HUES48 (cell line): ENCODE results near the gene BDH1.

ENCODE experiments used
- H3K27ac ChIP-seq: one replicate; pipeline ENCODE4 v1.7.0; 2013; ENCODE audit warnings: low read depth, low read length, inconsistent platforms
- H3K27me3 ChIP-seq: 2 replicates; pipeline ENCODE4 v1.6.1; 2013; ENCODE audit warnings: mild to moderate bottlenecking, low read length; ENCODE audit not compliant: control insufficient read depth, insufficient read depth
- H3K36me3 ChIP-seq: 2 replicates; pipeline ENCODE4 v1.6.1; 2013; ENCODE audit warnings: low read length; ENCODE audit not compliant: control insufficient read depth, insufficient read depth
- H3K4me1 ChIP-seq: 2 replicates; pipeline ENCODE4 v1.6.1; 2013; ENCODE audit warnings: mild to moderate bottlenecking, low read length; ENCODE audit not compliant: control insufficient read depth, insufficient read depth
- H3K4me3 ChIP-seq: 2 replicates; pipeline ENCODE4 v1.5.1; 2013; ENCODE audit warnings: mild to moderate bottlenecking, low read depth, low read length
- H3K9ac ChIP-seq: 2 replicates; pipeline ENCODE4 v1.6.1; 2013; ENCODE audit warnings: mild to moderate bottlenecking, low read depth, low read length, moderate library complexity
- H3K9me3 ChIP-seq: 2 replicates; pipeline ENCODE4 v1.6.1; 2013; ENCODE audit warnings: low read length; ENCODE audit not compliant: control insufficient read depth, insufficient read depth

Gene BDH1

DNA sequence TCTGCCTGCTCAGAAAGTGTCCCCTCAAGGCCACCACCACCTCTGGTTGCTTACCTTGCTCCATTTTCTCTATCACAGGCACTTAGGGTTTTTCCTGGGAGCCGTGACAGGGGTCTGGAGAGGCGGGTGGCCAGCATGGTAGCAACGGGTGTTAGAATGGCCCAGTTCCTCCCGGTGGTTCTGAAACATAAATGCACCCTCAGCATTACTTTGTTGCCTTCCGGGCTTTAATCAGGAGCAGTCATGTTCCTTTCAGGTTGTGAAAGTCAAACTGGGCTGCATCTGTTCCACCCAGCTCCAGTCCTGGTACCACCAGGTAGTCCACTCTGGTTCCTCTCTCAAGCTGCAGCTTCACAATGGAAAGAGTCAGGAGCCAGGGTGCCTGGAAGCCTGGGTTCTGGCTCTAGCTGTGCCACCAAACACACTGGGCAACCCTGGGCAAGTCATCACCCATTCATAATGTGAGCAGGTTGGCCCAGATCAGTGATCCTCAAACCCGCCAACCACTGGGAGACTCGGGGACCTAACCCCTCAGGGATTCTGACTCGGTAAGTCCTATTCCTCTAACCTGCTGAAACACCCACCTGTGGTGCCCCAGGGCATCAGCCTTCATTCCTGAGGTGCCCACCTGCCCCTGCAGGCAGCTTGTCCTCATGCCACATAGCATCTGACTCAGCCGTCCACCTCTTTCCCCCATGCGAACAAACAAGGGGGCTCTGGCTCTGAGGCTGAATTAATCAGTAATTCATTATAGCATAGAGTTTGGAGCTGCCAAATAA is 9.3 kb downstream of the BDH1 start:
- Histone ChIP-seq H3K27ac (no peak overlapping the region), H3K9ac (no peak overlapping the region), H3K36me3 (no peaks in the 10 kb centered on the region), H3K4me1 (peaks cover 53% of the 10 kb centered on the region), H3K4me3 (no peak overlapping the region), H3K27me3 (no peaks in the 10 kb centered on the region), H3K9me3 (no peaks in the 10 kb centered on the region)

DNA sequence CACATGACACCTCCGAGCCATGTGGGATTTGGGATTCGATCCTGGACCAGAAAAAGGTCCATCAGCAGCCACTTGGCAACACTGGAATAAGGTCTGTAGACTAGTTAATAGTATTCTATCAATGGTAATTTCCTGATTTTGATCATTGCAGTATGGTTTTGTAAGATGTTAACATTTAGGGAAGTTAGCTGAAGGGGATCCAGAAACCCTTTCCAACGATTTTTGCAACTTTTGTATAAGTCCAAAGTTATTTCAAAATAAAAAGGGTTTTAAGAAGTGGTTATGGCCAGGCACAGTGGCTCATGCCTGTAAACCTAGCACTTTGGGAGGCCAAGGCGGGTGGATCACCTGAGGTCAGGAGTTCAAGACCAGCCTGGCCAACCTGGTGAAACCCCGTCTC is 10.2 kb downstream of the BDH1 start:
- H3K36me3 ChIP-seq: no peaks in the 10 kb centered on the region
- H3K27ac ChIP-seq: no peak overlapping the region
- no peak overlapping the region for H3K4me3 ChIP-seq
- H3K27me3 ChIP-seq: no peaks in the 10 kb centered on the region
- H3K4me1 ChIP-seq: peaks cover 56% of the 10 kb centered on the region
- no peaks in the 10 kb centered on the region for H3K9me3 ChIP-seq
- H3K9ac ChIP-seq: no peak overlapping the region

DNA sequence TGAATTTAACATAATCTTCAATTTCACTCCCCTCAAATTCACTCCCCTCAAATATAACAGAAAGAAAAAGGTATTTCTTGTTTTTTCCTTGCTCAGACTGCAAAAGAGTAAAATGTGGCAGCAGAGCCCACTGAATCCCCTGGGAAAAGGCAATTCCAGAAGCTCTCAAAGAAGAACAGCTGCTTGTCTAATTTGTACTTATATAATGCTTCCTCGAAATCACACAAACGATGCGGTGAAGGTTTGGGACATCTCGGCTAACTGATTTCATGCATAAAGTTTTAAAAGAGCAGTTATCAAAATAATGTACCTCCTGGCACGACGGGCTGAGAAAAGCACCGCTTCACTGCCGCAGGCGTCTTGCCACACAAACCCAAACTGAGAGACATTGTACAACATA is 10.7 kb downstream of the BDH1 start:
- no peak overlapping the region for H3K27ac ChIP-seq
- no peaks in the 10 kb centered on the region for H3K27me3 ChIP-seq

DNA sequence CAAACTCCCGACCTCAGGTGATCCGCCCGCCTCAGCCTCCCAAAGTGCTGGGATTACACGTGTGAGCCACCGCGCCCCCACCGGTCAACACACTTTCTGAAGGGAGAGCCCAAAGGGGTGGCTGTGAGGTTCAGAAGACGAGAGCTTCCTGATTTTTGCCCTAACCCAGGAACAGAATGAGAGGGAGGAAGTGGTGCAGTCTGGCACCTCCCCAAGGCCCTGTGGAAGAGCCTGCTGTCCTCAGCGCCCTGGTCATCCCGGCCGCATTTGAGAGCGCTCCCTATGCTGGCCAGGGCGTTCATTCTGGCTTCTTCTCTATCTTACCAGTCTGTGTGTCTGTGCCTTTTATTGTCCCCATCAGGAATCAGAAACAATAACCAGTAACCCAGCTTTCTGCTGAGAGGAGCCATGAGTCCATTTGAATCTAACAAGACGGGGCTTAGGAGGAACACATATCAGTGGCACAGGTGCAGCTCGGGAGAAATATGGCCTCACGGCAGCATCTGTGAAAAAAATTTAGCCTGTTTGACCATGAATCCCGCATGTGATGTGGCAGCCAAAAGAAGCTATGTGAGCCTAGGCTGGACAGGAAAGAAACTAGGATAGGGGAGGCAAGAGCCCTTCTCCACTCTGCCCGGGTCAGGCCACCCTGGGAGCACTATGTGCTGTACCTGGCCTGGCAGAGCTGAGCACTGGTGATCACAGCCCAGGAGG is 12.9 kb downstream of the BDH1 start:
- Histone ChIP-seq H3K9me3 (no peaks in the 10 kb centered on the region), H3K9ac (no peak overlapping the region), H3K4me3 (no peak overlapping the region), H3K27me3 (no peaks in the 10 kb centered on the region), H3K36me3 (0 out of 2 replicates have a peak, but pooled peaks cover 3% of the 10 kb centered on the region), H3K27ac (no peak overlapping the region), H3K4me1 (peaks cover 36% of the 10 kb centered on the region)

More for the DNA sequence above, 10.7 kb downstream of the BDH1 start:
- Histone ChIP-seq H3K36me3 (no peaks in the 10 kb centered on the region), H3K9ac (no peak overlapping the region), H3K9me3 (no peaks in the 10 kb centered on the region), H3K4me3 (no peak overlapping the region), H3K4me1 (peaks cover 53% of the 10 kb centered on the region)

DNA sequence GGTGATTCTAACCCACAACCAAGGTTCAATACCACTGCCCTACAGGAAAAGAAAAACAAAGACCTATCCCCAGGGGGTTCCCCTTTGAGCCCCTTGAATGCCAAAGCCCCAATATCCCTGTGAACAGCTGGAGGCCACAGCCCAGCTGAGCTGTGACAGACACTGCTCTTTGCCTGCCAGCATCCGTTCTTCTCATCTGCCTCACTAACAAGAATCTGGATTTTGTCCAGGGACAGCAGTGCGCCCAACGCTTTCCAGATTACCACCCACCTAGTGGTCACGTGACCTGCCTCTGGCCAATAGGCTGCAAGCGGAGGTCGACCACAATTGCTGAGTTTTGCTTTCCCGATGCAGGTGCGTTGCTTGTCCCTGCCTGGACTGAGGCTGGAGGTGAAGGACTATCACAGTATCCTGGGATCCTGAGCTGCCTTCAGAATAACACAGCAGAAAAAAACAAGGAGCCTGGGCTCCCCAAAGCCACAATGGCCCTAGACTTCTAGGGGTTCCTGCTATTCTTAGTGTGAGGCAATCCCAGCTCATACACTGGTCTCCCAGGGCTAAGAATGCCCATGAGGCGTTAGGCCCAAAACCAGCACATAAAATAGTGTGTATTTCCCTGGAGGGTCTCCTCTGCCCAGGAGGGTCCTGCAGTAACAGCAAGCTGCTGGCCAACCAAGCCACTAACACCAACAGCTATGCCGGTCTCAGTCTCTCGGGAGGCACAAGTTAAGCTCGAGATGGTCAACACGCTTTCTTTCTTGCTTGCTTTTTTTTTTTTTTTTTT is 13.8 kb downstream of the BDH1 start:
- Histone ChIP-seq H3K4me3 (0 out of 2 replicates have a peak overlapping the region, but pooled peaks have one; percentile 20), H3K27ac (peak overlapping the region; percentile 76)

DNA sequence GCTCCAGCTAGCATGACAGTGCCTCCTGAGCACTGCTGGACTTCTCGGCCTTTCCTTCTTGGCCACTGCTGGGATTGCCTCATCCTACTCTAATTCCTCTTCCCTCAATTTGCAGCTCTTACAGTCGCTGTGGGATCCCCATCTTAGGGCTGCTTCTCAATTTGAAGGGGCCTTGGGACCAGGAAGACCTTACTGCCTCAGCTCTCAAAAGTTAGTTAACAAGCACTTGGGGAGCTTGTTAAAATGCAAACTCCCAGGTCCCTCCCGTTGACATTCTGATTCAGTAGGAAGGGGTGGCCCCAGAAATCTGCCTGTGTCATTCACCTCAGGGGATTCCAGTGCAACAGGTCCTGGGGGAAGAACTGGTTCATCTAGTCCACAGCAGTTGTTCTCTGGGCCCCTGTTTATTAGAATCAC is 14.8 kb downstream of the BDH1 start:
- Histone ChIP-seq H3K36me3 (0 out of 2 replicates have a peak, but pooled peaks cover 3% of the 10 kb centered on the region), H3K27me3 (no peaks in the 10 kb centered on the region), H3K9ac (no peak overlapping the region), H3K9me3 (no peaks in the 10 kb centered on the region), H3K4me3 (no peak overlapping the region), H3K4me1 (peaks cover 27% of the 10 kb centered on the region), H3K27ac (peak overlapping the region; percentile 76)

More for the DNA sequence above, 13.8 kb downstream of the BDH1 start:
- H3K36me3 ChIP-seq: 0 out of 2 replicates have a peak, but pooled peaks cover 3% of the 10 kb centered on the region
- H3K27me3 ChIP-seq: no peaks in the 10 kb centered on the region
- H3K9me3 ChIP-seq: no peaks in the 10 kb centered on the region
- H3K9ac ChIP-seq: no peak overlapping the region
- H3K4me1 ChIP-seq: peaks cover 27% of the 10 kb centered on the region

DNA sequence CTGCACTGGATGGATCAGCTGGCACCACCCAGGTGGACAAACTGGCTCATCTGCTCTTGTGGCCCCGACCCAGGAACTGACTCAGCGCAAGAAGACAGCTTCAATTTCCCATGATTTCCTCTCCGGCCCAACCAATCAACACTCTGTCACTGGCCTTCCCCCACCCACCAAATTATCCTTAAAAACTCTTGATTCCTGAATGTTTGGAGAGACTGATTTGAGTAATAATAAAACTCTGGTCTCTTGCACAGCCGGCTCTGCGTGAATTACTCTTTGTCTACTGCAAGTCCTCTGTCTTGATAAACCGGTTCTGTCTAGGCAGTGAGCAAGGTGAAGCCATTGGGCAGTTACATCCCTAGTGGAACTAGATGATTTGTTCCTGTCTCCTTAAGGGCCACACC is 16.1 kb downstream of the BDH1 start:
- H3K4me3 ChIP-seq: no peak overlapping the region
- H3K27ac ChIP-seq: no peak overlapping the region

DNA sequence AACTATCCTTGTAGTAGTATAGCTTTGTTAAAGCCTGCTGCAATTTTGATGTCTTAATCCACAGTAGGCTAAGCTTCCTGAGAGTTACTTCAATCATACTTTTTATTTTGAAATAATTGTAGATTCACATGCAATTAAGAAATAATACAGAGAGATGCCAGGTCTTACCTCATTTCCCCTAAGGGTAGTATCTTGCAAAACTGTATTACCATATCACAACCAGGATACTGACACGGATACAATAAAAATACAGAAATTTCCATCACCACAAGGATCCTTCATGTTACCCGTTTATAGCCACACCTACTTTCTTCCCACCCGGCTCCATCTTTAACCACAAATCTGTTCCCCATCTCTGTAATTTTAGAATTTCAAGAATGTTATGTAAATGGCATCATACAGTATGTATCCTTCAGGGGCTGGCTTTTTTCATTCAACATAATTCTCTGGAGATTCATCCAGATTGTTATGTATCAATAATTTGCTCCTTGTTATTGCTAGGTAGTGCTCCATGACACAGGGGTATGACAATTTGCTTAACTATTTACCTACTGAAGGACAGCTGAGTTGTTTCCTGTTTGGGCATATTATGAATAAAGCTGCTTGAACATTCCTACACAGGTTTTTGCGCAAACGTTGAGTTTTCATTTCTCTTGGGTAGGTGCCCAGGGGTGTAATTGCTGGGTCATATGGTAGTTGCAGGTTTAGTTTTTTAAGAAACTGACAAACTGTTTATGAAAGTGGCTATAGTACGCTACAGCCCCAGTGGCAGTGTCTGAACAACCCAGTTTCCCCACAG is 21.6 kb downstream of the BDH1 start:
- Histone ChIP-seq H3K9ac (no peak overlapping the region), H3K4me1 (no peaks in the 10 kb centered on the region), H3K27me3 (no peaks in the 10 kb centered on the region), H3K27ac (no peak overlapping the region), H3K9me3 (no peaks in the 10 kb centered on the region), H3K36me3 (peaks cover 16% of the 10 kb centered on the region), H3K4me3 (no peak overlapping the region)

More for the DNA sequence above, 16.1 kb downstream of the BDH1 start:
- Histone ChIP-seq H3K27me3 (no peaks in the 10 kb centered on the region), H3K9me3 (no peaks in the 10 kb centered on the region), H3K4me1 (peaks cover 27% of the 10 kb centered on the region), H3K36me3 (0 out of 2 replicates have a peak, but pooled peaks cover 3% of the 10 kb centered on the region), H3K9ac (no peak overlapping the region)

DNA sequence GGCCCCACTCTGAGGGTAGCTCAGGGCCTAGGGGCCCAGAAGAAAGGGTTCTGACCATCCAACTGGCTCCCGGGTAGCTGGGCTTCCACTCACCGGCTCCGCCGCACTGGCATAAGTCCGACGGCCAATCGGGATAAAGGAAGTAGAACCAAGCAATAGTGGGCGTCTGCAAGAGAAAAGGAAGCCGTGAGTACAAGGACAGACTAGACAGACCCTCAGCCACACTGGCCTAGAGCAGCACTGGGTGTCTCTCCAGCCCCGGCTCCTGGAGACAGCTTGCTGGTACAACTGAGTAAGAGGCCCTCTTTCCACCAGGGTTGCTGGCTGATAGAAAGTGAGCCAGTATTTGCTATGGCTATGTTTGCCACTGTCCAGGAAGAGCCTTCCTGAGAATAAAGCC is 22.4 kb downstream of the BDH1 start:
- Histone ChIP-seq H3K9ac (no peak overlapping the region), H3K36me3 (peaks cover 19% of the 10 kb centered on the region), H3K27ac (no peak overlapping the region), H3K27me3 (no peaks in the 10 kb centered on the region), H3K9me3 (no peaks in the 10 kb centered on the region), H3K4me1 (no peaks in the 10 kb centered on the region), H3K4me3 (no peak overlapping the region)

DNA sequence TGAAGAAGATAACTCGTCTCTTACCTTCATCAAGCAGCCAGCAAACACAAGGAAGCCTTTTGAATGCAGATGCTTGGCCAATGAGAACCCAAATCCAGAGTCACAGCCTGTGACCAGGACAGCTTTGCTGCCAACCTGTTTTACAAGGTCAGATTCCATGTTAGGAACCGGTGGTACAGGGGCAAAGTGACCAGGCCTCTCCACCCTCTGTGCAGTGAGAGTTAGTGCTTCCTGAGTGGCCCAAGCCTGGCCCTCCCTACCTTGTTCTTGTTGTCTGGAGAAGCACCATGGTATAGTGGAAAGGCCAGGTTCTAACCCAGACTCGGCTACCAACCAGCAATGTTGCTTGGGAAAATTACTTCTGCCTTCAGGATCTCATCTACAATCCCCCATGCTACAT is 23.4 kb downstream of the BDH1 start:
- no peak overlapping the region for H3K9ac ChIP-seq
- no peak overlapping the region for H3K4me3 ChIP-seq
- H3K27me3 ChIP-seq: no peaks in the 10 kb centered on the region
- no peaks in the 10 kb centered on the region for H3K4me1 ChIP-seq
- H3K9me3 ChIP-seq: no peaks in the 10 kb centered on the region
- no peak overlapping the region for H3K27ac ChIP-seq
- peaks cover 23% of the 10 kb centered on the region for H3K36me3 ChIP-seq
